GM13976 (cell line): ENCODE data around the gene RASD1.

Experiments
- DNase-seq: peaks from one replicate; pipeline ENCODE4 v3.0.0; 2012; ENCODE audit warnings: low spot score
- in situ Hi-C: fragments of 300-500 bp; cut with MboI; formaldehyde crosslinking; loops from one replicate; pipeline ENCODE4 v1.12.0; 2022; ENCODE audit warnings: low sequenced_read_pairs, mixed read lengths, inconsistent platforms; ENCODE audit not compliant: unreplicated experiment
- TF ChIP-seq, protein P1 (sequence below): IDR thresholded peaks from 2 replicates; pipeline ENCODE4 v1.5.1; 2012; ENCODE audit warnings: borderline replicate concordance, mild to moderate bottlenecking; ENCODE audit not compliant: insufficient read depth; ENCODE audit errors: extremely low read depth, missing control alignments, control extremely low read depth

The RASD1 gene

DNA sequence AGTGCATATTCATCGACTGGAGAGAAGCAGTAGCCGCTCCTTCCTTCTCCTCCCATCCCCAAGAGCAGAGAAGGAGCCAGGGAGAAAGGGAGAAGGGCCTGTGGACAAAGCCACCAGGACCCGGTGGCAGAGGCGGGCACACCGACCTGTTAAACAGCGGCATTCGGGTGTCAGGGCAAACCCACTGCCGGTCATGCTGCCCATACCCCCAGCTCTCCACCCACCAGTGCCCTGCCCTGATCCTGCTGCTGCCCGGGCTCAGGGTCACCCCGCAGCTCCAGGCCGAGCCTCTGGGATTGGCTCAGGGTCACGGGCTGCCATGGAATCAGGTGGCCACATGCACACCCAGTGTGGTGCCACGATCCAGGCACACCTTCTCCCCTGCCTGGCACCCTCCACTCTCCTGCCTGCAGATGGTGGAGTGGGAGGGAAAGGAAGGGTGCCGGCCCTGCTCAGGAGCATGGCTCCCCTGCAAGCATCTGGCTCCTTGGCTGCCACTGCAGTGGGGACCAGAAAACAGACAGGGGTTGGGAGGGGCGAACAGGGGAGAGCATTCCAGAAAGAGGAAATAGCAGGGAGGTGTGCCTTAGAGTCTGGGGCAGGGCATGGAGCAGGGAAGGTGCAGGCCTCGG is 18.3 kb upstream of the RASD1 start:
- TF ChIP-seq, protein P1, sequence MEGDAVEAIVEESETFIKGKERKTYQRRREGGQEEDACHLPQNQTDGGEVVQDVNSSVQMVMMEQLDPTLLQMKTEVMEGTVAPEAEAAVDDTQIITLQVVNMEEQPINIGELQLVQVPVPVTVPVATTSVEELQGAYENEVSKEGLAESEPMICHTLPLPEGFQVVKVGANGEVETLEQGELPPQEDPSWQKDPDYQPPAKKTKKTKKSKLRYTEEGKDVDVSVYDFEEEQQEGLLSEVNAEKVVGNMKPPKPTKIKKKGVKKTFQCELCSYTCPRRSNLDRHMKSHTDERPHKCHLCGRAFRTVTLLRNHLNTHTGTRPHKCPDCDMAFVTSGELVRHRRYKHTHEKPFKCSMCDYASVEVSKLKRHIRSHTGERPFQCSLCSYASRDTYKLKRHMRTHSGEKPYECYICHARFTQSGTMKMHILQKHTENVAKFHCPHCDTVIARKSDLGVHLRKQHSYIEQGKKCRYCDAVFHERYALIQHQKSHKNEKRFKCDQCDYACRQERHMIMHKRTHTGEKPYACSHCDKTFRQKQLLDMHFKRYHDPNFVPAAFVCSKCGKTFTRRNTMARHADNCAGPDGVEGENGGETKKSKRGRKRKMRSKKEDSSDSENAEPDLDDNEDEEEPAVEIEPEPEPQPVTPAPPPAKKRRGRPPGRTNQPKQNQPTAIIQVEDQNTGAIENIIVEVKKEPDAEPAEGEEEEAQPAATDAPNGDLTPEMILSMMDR, result no peak
- in situ Hi-C loops, result no loop called here
- DNase-seq, result no peak

DNA sequence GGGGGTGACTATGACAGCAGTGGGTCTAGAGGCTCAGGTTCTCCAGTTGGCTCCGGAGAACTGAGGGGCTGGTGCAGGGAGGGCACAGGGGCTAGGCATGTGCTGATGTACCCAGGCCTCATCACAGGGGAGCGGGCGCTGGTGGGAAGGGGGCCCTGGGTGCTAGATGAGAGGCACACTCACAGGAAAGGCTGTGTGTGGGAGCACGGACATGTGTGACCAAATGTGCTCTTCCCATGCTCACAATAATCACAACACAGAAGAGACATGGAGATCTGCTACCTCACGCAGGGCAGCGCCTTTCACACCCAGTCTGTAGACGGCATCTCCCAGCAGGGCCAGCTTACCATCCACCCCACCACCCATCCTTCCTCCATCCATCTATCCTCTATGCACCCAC is 17.4 kb upstream of the RASD1 start:
- TF ChIP-seq, protein P1, result no peak
- DNase-seq, result no peak
- in situ Hi-C loops, result no loop called here

DNA sequence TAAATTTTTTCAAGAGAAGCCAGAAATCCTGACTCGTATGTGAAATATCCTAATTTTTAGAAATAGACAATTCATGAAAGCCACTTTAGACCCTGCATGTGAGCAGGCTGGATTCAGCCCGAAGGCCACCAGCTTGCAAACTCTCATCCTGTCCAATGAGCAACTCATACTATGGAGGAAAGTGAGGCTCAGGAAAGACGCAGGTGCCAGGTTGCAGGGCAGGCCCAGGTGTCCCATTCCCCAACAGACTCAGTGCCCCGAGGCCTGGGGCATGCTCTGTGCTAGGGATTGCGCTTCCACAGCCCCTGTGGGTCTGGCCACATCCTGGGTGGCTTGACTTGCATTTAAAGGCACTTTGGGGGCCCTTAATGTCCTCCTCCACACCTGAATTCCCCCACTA is 16.7 kb upstream of the RASD1 start:
- DNase-seq, result no peak
- TF ChIP-seq, protein P1, result no peak
- in situ Hi-C loops, result no loop called here

DNA sequence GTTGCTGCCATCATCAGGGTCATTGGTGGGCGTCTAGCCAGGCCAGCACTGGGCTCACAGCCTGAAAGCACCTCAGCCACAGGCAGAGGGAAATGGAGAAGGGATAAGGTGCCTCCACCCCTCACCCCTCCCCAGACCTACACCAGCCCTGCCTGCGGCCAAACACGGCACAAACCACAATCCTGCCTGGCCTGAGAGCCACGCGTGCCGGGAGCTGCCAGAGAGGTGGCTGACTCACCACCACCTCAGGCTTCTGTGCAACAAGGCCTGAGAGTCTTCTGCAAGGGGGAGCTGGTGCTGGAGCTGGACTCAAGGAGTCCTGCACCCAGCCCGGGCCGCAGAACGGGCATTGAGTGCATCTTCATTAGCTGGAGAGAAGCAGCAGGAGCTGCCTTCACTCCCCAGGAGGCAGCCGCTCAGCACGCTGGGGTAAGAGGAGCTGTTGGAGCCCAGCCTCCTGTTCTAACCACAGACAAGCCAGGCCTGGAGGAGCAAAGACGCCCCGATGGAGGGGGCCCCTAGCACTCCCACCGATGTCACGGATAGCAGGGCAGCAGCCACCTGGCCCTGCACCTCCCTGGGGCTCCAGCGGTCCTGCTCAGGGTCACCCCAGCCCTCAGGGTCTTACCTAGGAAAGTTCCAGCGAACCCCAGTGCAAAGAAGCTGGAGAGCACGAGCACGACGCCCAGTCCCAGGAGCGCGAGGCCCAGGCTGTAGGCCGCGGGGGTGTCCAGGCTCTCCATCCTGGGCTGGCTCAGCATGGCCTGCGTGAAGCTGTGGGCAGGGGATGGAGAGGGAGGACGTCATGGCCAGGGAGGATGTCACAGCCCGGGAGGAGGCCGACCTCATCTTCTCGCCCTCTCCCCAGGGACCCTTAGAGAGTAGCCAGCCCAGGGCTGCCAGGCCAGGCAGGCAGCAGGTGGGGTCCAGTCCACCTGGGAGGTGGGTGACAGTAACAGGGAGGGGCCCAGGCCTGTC is 16.0 kb upstream of the RASD1 start:
- in situ Hi-C loops, result no loop called here
- DNase-seq, result no peak
- TF ChIP-seq, protein P1, result no peak

DNA sequence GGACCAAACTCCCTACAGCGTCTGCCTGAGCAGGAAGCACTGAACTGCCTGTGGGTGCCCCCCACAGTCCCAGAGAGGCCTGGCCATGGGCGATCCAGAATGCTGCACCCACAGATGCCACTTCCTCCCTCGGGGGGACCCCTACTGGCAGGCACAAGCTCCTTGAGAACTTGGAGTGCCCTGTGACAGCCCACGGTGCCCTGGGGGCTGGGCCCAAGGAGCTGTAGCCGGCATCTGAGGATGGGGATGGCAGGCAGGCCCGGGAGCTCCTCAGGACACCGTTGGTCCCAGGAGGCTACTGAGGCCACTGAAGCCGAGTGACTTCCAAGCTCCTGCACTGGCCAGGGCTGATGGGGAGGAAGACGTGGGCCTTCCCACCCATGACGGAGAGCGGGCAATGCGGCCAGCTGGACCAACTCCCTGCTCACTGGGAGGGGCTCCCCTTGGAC is 15.1 kb upstream of the RASD1 start:
- in situ Hi-C loops, result no loop called here
- TF ChIP-seq, protein P1, result no peak

DNA sequence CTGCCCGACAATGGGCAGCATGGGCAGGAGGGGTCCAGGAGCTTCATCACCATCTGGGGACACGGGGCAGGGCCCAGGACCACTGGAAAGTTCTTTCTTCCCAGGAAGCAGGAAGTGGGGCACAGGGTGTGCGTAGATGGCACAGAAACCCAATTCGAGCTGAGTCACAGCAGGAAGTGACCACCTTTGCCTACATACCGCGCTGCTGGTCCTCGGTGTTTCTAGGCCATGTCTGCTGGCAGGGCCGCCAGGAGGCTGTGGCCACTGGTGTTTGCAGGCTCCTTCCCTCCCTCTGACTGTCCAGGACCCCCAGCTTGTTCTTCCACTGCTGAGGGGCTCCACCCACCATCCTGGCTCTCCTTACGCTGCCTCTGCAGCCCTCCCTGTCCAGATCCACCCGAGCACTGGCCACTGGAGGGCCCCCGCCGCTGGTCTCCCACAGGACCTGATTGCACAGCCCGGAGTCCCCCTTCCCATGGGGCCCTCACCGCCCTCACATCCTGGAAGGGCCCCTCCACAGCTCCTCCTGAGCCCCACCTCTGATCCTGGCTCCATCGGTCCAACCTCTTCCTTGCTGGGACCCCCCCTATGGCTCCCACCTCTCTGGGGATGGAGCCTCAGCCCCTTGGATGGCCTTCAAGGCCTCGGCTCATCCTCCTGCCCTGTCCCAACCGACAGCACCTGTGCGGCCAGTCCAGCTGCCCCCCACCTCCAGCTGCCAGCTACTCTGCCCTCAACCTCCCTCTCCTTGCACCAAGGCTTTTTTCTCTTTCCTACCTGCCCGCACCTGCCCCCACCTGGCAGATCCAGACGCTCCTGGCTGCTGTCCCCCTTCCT is 14.5 kb upstream of the RASD1 start:
- DNase-seq, result no peak
- TF ChIP-seq, protein P1, result no peak
- in situ Hi-C loops, result no loop called here

More for the DNA sequence above, 15.1 kb upstream of the RASD1 start:
- DNase-seq, result no peak
